Endothelial cell of umbilical vein (primary cell): Measurements from ENCODE around the gene POU6F2. TPM values are rescaled to one million over a fixed set of nuclear protein-coding genes. Genes with fewer than 3 reads are reported as not detected.

Experiments
- BruUV-seq: library from RNA; stranded (reverse); fragments of 400-500 nt; replicated peaks from 2 replicates; lab custom pipeline; 2021; lab: Mats Ljungman, UMichigan
- CTCF ChIA-PET: fragments of 300-600, 350-600 bp; sonication (Branson Sonifier 250); formaldehyde crosslinking; loops from one replicate; lab custom pipeline; 2021; ENCODE audit warnings: antibody characterized with exemption, inconsistent platforms; lab: Charles Lee
- POLR2A ChIA-PET: fragments of 300-600, 350-600 bp; sonication (Branson Sonifier 250); formaldehyde crosslinking; loops from one replicate; lab custom pipeline; 2021; ENCODE audit warnings: antibody characterized with exemption, inconsistent platforms; lab: Charles Lee
- DNase-seq: peaks from one replicate; pipeline ENCODE4 v3.0.0-alpha.2; 2011; ENCODE audit warnings: low read depth, low spot score
- FAIRE-seq: peaks from 2 replicates; lab custom pipeline; 2011; peaks lifted over from hg19 to GRCh38; lab: Jason Lieb, UNC
- H2AFZ ChIP-seq: 2 replicates; pipeline ENCODE4 v1.6.0; 2012; ENCODE audit warnings: low read depth, low read length, control low read depth, inconsistent platforms
- H3K27ac ChIP-seq: 2 replicates; pipeline ENCODE4 v1.5.1; 2011; ENCODE audit warnings: low read depth, mild to moderate bottlenecking, control low read depth, low read length, moderate library complexity; ENCODE audit not compliant: insufficient read depth
- H3K27me3 ChIP-seq, 2 experiments: 2 replicates each; pipeline versions ENCODE4 v1.6.0 to v1.6.1; 2011; ENCODE audit warnings: low read length in 2 of 2, mixed read lengths in 1 of 2; ENCODE audit not compliant: control insufficient read depth in 2 of 2, insufficient read depth in 2 of 2
- H3K36me3 ChIP-seq, 2 experiments: 2 replicates in 1 of 2; 3 replicates in 1 of 2; pipeline ENCODE4 v1.5.1; 2011; ENCODE audit warnings: low read length in 2 of 2, mild to moderate bottlenecking in 1 of 2, moderate library complexity in 1 of 2; ENCODE audit not compliant: control insufficient read depth in 2 of 2, insufficient read depth in 2 of 2; ENCODE audit errors: extremely low read depth in 1 of 2
- H3K4me1 ChIP-seq: 3 replicates; pipeline ENCODE4 v1.5.1; 2011; ENCODE audit warnings: mild to moderate bottlenecking, low read length; ENCODE audit not compliant: control insufficient read depth, insufficient read depth; ENCODE audit errors: extremely low read depth
- H3K4me2 ChIP-seq: 2 replicates; pipeline ENCODE4 v1.6.1; 2011; ENCODE audit warnings: low read length, control low read depth, mixed read lengths; ENCODE audit not compliant: insufficient read depth
- H3K4me3 ChIP-seq, 3 experiments: fragments of 200-600 bp in 1 of 3; sonication (generic), shearing (Covaris generic) in 1 of 3; replicated peaks in 1 of 3; 2 replicates each; pipeline ENCODE4 v1.5.1; 2011 to 2016; ENCODE audit warnings: control low read depth in 3 of 3, low read length in 3 of 3, mild to moderate bottlenecking in 2 of 3, inconsistent platforms in 1 of 3, low read depth in 1 of 3, moderate library complexity in 1 of 3; ENCODE audit not compliant: insufficient read depth in 1 of 3
- H3K79me2 ChIP-seq: 2 replicates; pipeline ENCODE4 v1.6.0; 2012; ENCODE audit warnings: low read length, inconsistent platforms; ENCODE audit not compliant: control insufficient read depth, insufficient read depth
- H3K9ac ChIP-seq: replicated peaks from 2 replicates; pipeline ENCODE3; 2011; ENCODE audit warnings: low read length, control low read depth; ENCODE audit not compliant: insufficient read depth; ENCODE audit errors: extremely low read depth
- H3K9me1 ChIP-seq: replicated peaks from 3 replicates; pipeline ENCODE4 v1.6.0; 2011; ENCODE audit warnings: mild to moderate bottlenecking, low read length; ENCODE audit not compliant: control insufficient read depth, insufficient read depth; ENCODE audit errors: extremely low read depth
- H3K9me3 ChIP-seq: replicated peaks from 2 replicates; pipeline ENCODE4 v1.5.1; 2012; ENCODE audit warnings: low read length, inconsistent platforms; ENCODE audit not compliant: control insufficient read depth, insufficient read depth
- H4K20me1 ChIP-seq: replicated peaks from 2 replicates; pipeline ENCODE3; 2011; ENCODE audit warnings: mild to moderate bottlenecking, low read length; ENCODE audit not compliant: control insufficient read depth, insufficient read depth; ENCODE audit errors: extremely low read depth
- EZH2 ChIP-seq: IDR thresholded peaks from 2 replicates; pipeline ENCODE4 v1.6.1; 2012; ENCODE audit warnings: borderline replicate concordance, low read depth, mild to moderate bottlenecking, moderate library complexity, low read length, inconsistent platforms; ENCODE audit not compliant: severe bottlenecking
- FOS ChIP-seq: IDR thresholded peaks from 2 replicates; pipeline ENCODE4 v1.6.1; 2011; ENCODE audit warnings: mild to moderate bottlenecking, low read length, moderate library complexity, borderline replicate concordance; ENCODE audit not compliant: insufficient read depth
- GATA2 ChIP-seq: IDR thresholded peaks from 2 replicates; pipeline ENCODE4 v1.7.0; 2011; ENCODE audit warnings: low read depth, mild to moderate bottlenecking, moderate library complexity, mixed read lengths, low read length; ENCODE audit not compliant: insufficient read length, insufficient read depth
- JUN ChIP-seq: IDR thresholded peaks from 2 replicates; pipeline ENCODE4 v1.6.1; 2011; ENCODE audit warnings: borderline replicate concordance, low read depth; ENCODE audit not compliant: insufficient read length, insufficient read depth
- MAX ChIP-seq: IDR thresholded peaks from 2 replicates; pipeline ENCODE4 v1.6.1; 2011; ENCODE audit not compliant: insufficient read depth, insufficient read length
- MYC ChIP-seq: IDR thresholded peaks from one replicate; pipeline ENCODE4 v1.6.1; 2011; ENCODE audit warnings: mild to moderate bottlenecking, low read depth, low read length
- POLR2A ChIP-seq: IDR thresholded peaks from 2 replicates; pipeline ENCODE4 v1.6.1; 2012; ENCODE audit warnings: low read depth, mild to moderate bottlenecking, control low read depth, low read length
- POLR2AphosphoS5 ChIP-seq: IDR thresholded peaks from 2 replicates; pipeline ENCODE4 v1.6.1; 2012; ENCODE audit warnings: low read depth, mild to moderate bottlenecking, control low read depth, low read length, moderate library complexity; ENCODE audit not compliant: insufficient read depth
- dilution Hi-C: fragments of 300-500 bp; cut with MboI; formaldehyde crosslinking; loops from one replicate; pipeline ENCODE4 v1.15.0; 2019; ENCODE audit warnings: low sequenced_read_pairs; ENCODE audit not compliant: extremely low pct_ligation_motif_present
- intact Hi-C: fragments of 100-400 bp; cut with micrococcal nuclease; formaldehyde crosslinking; loops from one replicate; pipeline ENCODE4 v1.10.0; 2022
- polyA plus RNA-seq, 4 experiments: library from polyadenylated mRNA; depleted of rRNA in 3 of 4; stranded (reverse) in 3 of 4; unstranded in 1 of 4; fragments of >200 nt; gene quantifications; 2 replicates each; pipeline versions ENCODE4 v1.2.1 to v1.2.3, GENCODE V29; 2011 to 2012; ENCODE audit warnings: missing spikeins in 1 of 4
- total RNA-seq: library from RNA; stranded (reverse); gene quantifications from 2 replicates; pipeline ENCODE4 v1.2.3, GENCODE V29; 2021
- TF ChIP-seq, protein P1 (sequence below), 2 donors: IDR thresholded peaks; 1 replicate in 1 of 2; 2 replicates in 1 of 2; pipeline ENCODE4 v1.5.1; 2011; ENCODE audit warnings: low read length in 2 of 2, mild to moderate bottlenecking in 2 of 2, moderate library complexity in 2 of 2, control low read depth in 1 of 2, inconsistent platforms in 1 of 2, low read depth in 1 of 2; ENCODE audit not compliant: insufficient read depth in 1 of 2; ENCODE audit errors: extremely low read depth in 1 of 2

Gene POU6F2
- total and polyA plus RNA-seq, 2 donors (not counting 3 experiments of a cell fraction or from before 2014, with no cell fraction given): 0.29 TPM; not detected in 1

GRCh38 chr7:39094731-39095130, 117.0 kb downstream of the POU6F2 start:
- Histone ChIP-seq H3K27ac (no peak overlapping the region), H3K4me3 (no peak overlapping the region), H3K9ac (no peak overlapping the region), H2AFZ (no peak overlapping the region), H3K4me1 (no peaks in the 10 kb centered on the region), H3K27me3 (peaks cover 0 to 2% of the 10 kb centered on the region in 2 experiments), H3K4me2 (no peak overlapping the region), H3K36me3 (no peaks in the 10 kb centered on the region), H3K79me2 (no peaks in the 10 kb centered on the region), H4K20me1 (no peaks in the 10 kb centered on the region), H3K9me1 (no peaks in the 10 kb centered on the region), H3K9me3 (no peaks in the 10 kb centered on the region)
- intact Hi-C loops (no loop called here), dilution Hi-C loops (no loop called here)
- CTCF ChIA-PET: no interaction called here
- POLR2A ChIA-PET: no interaction called here
- FAIRE-seq (no peak), DNase-seq (no peak)
- TF ChIP-seq POLR2A: no peak
- no peak for TF ChIP-seq MAX
- no peak for TF ChIP-seq JUN
- TF ChIP-seq EZH2: no peak
- TF ChIP-seq, protein P1, sequence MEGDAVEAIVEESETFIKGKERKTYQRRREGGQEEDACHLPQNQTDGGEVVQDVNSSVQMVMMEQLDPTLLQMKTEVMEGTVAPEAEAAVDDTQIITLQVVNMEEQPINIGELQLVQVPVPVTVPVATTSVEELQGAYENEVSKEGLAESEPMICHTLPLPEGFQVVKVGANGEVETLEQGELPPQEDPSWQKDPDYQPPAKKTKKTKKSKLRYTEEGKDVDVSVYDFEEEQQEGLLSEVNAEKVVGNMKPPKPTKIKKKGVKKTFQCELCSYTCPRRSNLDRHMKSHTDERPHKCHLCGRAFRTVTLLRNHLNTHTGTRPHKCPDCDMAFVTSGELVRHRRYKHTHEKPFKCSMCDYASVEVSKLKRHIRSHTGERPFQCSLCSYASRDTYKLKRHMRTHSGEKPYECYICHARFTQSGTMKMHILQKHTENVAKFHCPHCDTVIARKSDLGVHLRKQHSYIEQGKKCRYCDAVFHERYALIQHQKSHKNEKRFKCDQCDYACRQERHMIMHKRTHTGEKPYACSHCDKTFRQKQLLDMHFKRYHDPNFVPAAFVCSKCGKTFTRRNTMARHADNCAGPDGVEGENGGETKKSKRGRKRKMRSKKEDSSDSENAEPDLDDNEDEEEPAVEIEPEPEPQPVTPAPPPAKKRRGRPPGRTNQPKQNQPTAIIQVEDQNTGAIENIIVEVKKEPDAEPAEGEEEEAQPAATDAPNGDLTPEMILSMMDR (IDR thresholded peaks at IDR 0.05; ENCODE audit: extremely low read depth in 1 of 2, insufficient read depth in 1 of 2, low read depth in 1 of 2, low read length in 2 of 2): no peak
- no peak for TF ChIP-seq MYC
- no peak for TF ChIP-seq FOS
- TF ChIP-seq GATA2: no peak
- TF ChIP-seq POLR2AphosphoS5: no peak
- no TSS peak for BruUV-seq
